Calu3 (cell line): Measurements from ENCODE around the gene TRIO. TPM values are rescaled to one million over a fixed set of nuclear protein-coding genes. Genes with fewer than 3 reads are reported as not detected.

Experiments
- BruUV-seq: library from RNA; stranded (reverse); fragments of 400-500 nt; replicated peaks from 2 replicates; lab custom pipeline; 2021; lab: Mats Ljungman, UMichigan
- CTCF ChIA-PET: fragments of 300-600 bp; sonication (Branson Sonifier 250); formaldehyde crosslinking; loops from one replicate; lab custom pipeline; 2022; ENCODE audit warnings: antibody characterized with exemption; lab: Charles Lee
- DNase-seq: peaks from one replicate; pipeline ENCODE4 v3.0.0; 2022
- H3K27ac Mint-ChIP-seq: one replicate; pipeline ENCODE4 v1.8.0; 2022; ENCODE audit warnings: mixed read lengths; ENCODE audit not compliant: unreplicated experiment
- H3K27me3 Mint-ChIP-seq: one replicate; pipeline ENCODE4 v1.8.0; 2022; ENCODE audit warnings: mixed read lengths; ENCODE audit not compliant: unreplicated experiment
- H3K36me3 Mint-ChIP-seq: one replicate; pipeline ENCODE4 v1.8.0; 2022; ENCODE audit warnings: mild to moderate bottlenecking, moderate library complexity, mixed read lengths; ENCODE audit not compliant: insufficient read depth, unreplicated experiment
- H3K4me1 Mint-ChIP-seq: one replicate; pipeline ENCODE4 v1.8.0; 2022; ENCODE audit warnings: mild to moderate bottlenecking, low read depth, mixed read lengths; ENCODE audit not compliant: unreplicated experiment
- H3K4me3 Mint-ChIP-seq: one replicate; pipeline ENCODE4 v1.8.0; 2022; ENCODE audit warnings: mild to moderate bottlenecking, low read depth, moderate library complexity, mixed read lengths; ENCODE audit not compliant: unreplicated experiment
- H3K9me3 Mint-ChIP-seq: one replicate; pipeline ENCODE4 v1.8.0; 2022; ENCODE audit warnings: low read depth, mixed read lengths; ENCODE audit not compliant: unreplicated experiment
- intact Hi-C: fragments of 100-400 bp; cut with micrococcal nuclease; formaldehyde crosslinking; loops from one replicate; pipeline ENCODE4 v1.10.0; 2022; ENCODE audit not compliant: unreplicated experiment
- total RNA-seq: library from RNA; stranded (reverse); gene quantifications from 2 replicates; pipeline ENCODE4 v1.2.3, GENCODE V29; 2022
- TF ChIP-seq, protein P1 (sequence below): fragments of 200-600 bp; IDR thresholded peaks from one replicate; pipeline ENCODE4 v1.8.0; 2022; ENCODE audit warnings: antibody characterized with exemption; ENCODE audit not compliant: unreplicated experiment

TRIO gene
- total RNA-seq, 1 experiment from 2014 or later: 183 TPM

DNA sequence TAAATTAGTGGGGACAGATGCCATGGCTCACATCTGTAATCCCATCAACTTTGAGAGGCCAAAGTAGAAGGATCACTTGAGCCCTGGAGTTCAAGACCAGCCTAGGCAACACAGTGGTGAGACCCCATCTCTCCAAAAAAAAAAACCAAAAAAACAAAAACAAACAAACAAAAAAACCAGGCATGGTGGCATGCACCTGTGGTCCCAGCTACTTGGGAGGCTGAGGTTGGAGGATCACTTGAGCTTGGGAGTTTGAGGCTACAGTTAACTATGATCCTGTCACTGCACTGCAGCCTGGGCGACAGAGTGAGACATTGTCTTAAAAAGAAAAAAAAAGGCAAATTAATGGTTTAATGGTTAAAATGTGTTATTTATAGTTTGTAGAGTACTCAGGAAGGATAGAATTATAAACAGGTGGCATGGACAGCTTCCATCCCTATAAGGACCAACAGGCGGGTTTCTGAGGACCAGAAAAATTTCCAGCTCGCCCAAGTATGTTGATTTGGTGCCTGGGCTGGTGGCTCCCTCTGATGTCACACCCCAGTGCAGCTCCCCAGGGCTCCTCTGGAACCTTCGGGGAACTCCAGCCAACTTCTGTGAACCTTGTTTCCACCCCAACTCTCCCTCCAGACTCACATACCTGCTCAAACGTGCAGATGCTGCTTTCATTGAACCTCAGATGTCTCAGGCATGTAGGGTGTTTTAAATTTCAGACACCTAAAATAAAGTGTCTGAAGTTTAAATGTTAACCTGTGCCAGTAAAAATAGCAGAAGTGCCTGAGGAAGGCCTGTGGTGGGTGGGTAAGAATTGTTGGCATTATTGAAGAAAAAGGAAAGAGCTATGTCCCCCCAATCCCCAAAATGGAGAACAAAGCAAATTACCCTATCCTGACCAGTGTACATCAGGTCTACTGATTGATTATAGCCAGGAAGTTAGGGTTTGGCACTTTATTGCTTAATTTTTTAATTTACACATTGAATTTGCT, 69.0 kb downstream of the TRIO start:
- Mint-ChIP-seq H3K4me1 (peaks cover 90% of the 10 kb centered on the region), H3K36me3 (peaks cover 13% of the 10 kb centered on the region), H3K9me3 (no peaks in the 10 kb centered on the region), H3K4me3 (peak overlapping the region; percentile 11), H3K27me3 (no peaks in the 10 kb centered on the region), H3K27ac (peak overlapping the region; percentile 49)
- TF ChIP-seq, protein P1, sequence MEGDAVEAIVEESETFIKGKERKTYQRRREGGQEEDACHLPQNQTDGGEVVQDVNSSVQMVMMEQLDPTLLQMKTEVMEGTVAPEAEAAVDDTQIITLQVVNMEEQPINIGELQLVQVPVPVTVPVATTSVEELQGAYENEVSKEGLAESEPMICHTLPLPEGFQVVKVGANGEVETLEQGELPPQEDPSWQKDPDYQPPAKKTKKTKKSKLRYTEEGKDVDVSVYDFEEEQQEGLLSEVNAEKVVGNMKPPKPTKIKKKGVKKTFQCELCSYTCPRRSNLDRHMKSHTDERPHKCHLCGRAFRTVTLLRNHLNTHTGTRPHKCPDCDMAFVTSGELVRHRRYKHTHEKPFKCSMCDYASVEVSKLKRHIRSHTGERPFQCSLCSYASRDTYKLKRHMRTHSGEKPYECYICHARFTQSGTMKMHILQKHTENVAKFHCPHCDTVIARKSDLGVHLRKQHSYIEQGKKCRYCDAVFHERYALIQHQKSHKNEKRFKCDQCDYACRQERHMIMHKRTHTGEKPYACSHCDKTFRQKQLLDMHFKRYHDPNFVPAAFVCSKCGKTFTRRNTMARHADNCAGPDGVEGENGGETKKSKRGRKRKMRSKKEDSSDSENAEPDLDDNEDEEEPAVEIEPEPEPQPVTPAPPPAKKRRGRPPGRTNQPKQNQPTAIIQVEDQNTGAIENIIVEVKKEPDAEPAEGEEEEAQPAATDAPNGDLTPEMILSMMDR: no peak
- no TSS peak for BruUV-seq
- intact Hi-C loops: loop anchor here (5.0 kb wide), 2 partner anchors 55 kb away; no protein-coding TSS in a partner anchor
- no peak for DNase-seq
- CTCF ChIA-PET: no interaction called here

DNA sequence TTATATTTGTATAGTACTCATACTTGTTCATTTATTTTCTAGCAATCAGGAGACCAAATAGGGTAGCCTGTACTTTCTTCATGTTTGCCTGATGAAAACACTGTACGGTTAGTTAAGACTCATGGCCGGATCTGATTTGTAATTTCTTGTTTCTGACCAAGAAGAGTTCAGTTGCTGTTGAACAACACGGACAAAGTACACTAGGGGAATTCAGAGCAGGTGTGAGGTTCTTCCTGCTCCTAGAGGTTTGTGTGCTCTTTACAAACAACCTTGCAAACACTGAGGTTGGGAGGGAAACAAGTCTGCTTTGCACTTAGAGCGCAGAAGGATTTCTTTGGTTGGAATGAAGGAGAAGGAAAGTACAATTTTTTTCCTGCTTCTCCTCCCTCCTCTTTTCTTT, 69.7 kb downstream of the TRIO start:
- CTCF ChIA-PET: interaction anchor here (0.9 kb wide), 1 partner anchor 10 kb away, joined by 3 read pairs; no protein-coding TSS in a partner anchor
- TF ChIP-seq, protein P1: no peak
- H3K36me3 Mint-ChIP-seq: peaks cover 8% of the 10 kb centered on the region
- H3K27ac Mint-ChIP-seq: peak overlapping the region; percentile 49
- DNase-seq: no peak
- H3K4me1 Mint-ChIP-seq: peaks cover 90% of the 10 kb centered on the region
- H3K4me3 Mint-ChIP-seq: peak overlapping the region; percentile 11
- no TSS peak for BruUV-seq
- no peaks in the 10 kb centered on the region for H3K27me3 Mint-ChIP-seq
- H3K9me3 Mint-ChIP-seq: no peaks in the 10 kb centered on the region
- intact Hi-C loops: loop anchor here (5.0 kb wide), 2 partner anchors 54 to 56 kb away; no protein-coding TSS in a partner anchor

DNA sequence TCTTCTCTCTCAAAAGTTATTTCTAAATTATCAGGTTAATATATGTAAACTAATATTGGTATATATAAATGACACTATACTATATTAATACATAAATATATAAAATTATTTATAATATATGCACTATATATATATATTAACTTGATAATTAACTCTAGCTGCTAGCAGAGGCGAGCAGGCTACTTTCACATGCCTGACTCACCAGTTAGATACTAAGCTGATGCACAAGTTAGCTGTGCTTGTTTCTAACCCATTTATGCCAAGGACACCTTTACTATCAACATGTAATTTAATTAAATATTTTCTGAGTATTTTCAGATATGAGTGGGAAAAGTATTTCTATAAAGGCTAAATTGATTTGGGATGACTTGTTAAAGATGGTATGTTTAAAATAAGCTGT, 70.1 kb downstream of the TRIO start:
- Mint-ChIP-seq H3K36me3 (peaks cover 8% of the 10 kb centered on the region), H3K4me3 (peak overlapping the region; percentile 11), H3K27ac (peak overlapping the region; percentile 49), H3K4me1 (peaks cover 90% of the 10 kb centered on the region), H3K9me3 (no peaks in the 10 kb centered on the region), H3K27me3 (no peaks in the 10 kb centered on the region)
- TF ChIP-seq, protein P1: no peak
- DNase-seq: no peak
- intact Hi-C loops: loop anchor here (5.0 kb wide), 2 partner anchors 54 to 56 kb away; no protein-coding TSS in a partner anchor
- BruUV-seq: no TSS peak
- CTCF ChIA-PET: interaction anchor here (0.6 to 1.1 kb wide), 5 partner anchors 10 to 127 kb away, joined by 3 to 4 read pairs (median 3); no protein-coding TSS in a partner anchor

DNA sequence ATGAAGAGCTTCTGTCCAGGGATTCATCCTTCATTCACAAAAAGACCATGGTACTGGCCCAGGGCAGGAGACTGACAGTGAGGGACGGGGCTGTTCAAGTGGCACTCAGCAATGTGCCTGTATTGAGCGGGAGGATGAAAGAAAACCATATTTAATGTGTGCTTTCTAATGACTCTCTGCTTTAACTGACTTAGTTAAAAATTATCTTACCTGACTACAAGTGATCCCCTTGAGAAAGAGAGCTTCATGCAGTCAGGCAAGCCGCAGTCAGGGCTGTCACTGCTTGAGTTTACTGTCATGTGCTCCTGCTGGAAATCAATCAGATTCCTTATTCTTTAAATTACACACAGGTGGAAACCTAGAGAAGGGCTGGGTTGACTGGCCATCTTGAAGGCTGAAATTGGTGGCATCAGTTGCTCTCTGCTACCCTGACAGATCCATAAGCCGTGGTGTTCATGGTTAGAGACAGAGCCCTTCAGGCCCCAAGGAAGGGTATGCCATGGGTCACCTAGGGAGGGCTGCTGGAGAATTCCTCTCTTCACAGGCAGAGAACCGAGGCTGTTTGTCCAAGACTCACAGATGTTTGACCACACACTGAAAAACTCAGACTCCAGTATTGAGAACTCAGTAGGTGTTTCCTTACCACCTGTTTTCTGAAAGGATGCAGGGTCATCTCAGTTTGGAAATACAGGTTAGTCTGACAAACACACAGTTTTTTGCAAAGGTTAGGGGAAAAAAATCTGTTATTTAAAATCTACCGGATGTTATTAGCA, 70.9 kb downstream of the TRIO start:
- H3K27me3 Mint-ChIP-seq: no peaks in the 10 kb centered on the region
- TF ChIP-seq, protein P1: no peak
- no peak overlapping the region for H3K4me3 Mint-ChIP-seq
- BruUV-seq: no TSS peak
- peak overlapping the region; percentile 22 for H3K27ac Mint-ChIP-seq
- peaks cover 90% of the 10 kb centered on the region for H3K4me1 Mint-ChIP-seq
- CTCF ChIA-PET: interaction anchor here (0.6 to 1.1 kb wide), 5 partner anchors 9 to 126 kb away, joined by 3 to 4 read pairs (median 3); no protein-coding TSS in a partner anchor
- intact Hi-C loops: loop anchor here (5.0 kb wide), 2 partner anchors 53 to 57 kb away; no protein-coding TSS in a partner anchor
- no peaks in the 10 kb centered on the region for H3K9me3 Mint-ChIP-seq
- DNase-seq: no peak
- peaks cover 8% of the 10 kb centered on the region for H3K36me3 Mint-ChIP-seq
